ENCODE results near the gene TGFB3. TPM values are rescaled to one million over a fixed set of nuclear protein-coding genes. Genes with fewer than 3 reads are reported as not detected.

The TGFB3 gene
- polyA plus RNA-seq, 1 donor from 2014 or later, result 1.3 TPM

- H3K4me3 ChIP-seq (ENCODE audit: low read length), result no peak overlapping the region
- H3K27ac ChIP-seq (ENCODE audit: low read length), result no peak overlapping the region
- H3K9ac ChIP-seq (ENCODE audit: low read length), result no peak overlapping the region
- H3K9me2 ChIP-seq (ENCODE audit: insufficient read depth, low read length), result no peaks in the 10 kb centered on the region
- H3K79me2 ChIP-seq (replicated peaks; ENCODE audit: insufficient read depth, low read length), result no peaks in the 10 kb centered on the region
- H3F3A ChIP-seq (ENCODE audit: insufficient read depth, low read length, poor library complexity, severe bottlenecking), result no peaks in the 10 kb centered on the region
- no peak overlapping the region for H3K4me2 ChIP-seq (ENCODE audit: low read length)
- H3K36me3 ChIP-seq (ENCODE audit: insufficient read depth, low read length), result no peaks in the 10 kb centered on the region
- no peak overlapping the region for H2AFZ ChIP-seq (ENCODE audit: low read depth, low read length)
- H3K9me3 ChIP-seq (ENCODE audit: low read length), result no peaks in the 10 kb centered on the region
- H3K27me3 ChIP-seq (ENCODE audit: insufficient read depth, low read depth, low read length), result no peaks in the 10 kb centered on the region
- TF ChIP-seq EP300 (conservative IDR thresholded peaks at IDR 0.05; ENCODE audit: poor library complexity, severe bottlenecking) (no peak), EZH2 (IDR thresholded peaks at IDR 0.05; ENCODE audit: borderline replicate concordance, insufficient read depth, low read length, poor library complexity, severe bottlenecking) (no peak), TAF1 (IDR thresholded peaks at IDR 0.05; ENCODE audit: low read depth) (no peak), CTCF (IDR thresholded peaks at IDR 0.05; ENCODE audit: poor library complexity, severe bottlenecking) (no peak), SMC3 (conservative IDR thresholded peaks at IDR 0.05; ENCODE audit: poor library complexity) (no peak), REST (IDR thresholded peaks at IDR 0.05; ENCODE audit: borderline replicate concordance) (no peak), POLR2AphosphoS5 (IDR thresholded peaks at IDR 0.05) (no peak), MXI1 (conservative IDR thresholded peaks at IDR 0.05; ENCODE audit: poor library complexity, severe bottlenecking) (no peak), RAD21 (conservative IDR thresholded peaks at IDR 0.05) (no peak)
- no peaks in the 10 kb centered on the region for H4K20me1 ChIP-seq (ENCODE audit: insufficient read depth)
Observed at GRCh38 chr14:75944607-75945241, 37.1 kb downstream of the TGFB3 start.

- Histone ChIP-seq H3K9me2 (ENCODE audit: insufficient read depth, low read length) (no peaks in the 10 kb centered on the region), H3K9me3 (ENCODE audit: low read length) (no peaks in the 10 kb centered on the region), H4K20me1 (ENCODE audit: insufficient read depth) (no peaks in the 10 kb centered on the region), H3K36me3 (ENCODE audit: insufficient read depth, low read length) (no peaks in the 10 kb centered on the region), H3K27ac (ENCODE audit: low read length) (no peak overlapping the region), H2AFZ (ENCODE audit: low read depth, low read length) (no peak overlapping the region), H3K9ac (ENCODE audit: low read length) (no peak overlapping the region), H3K4me2 (ENCODE audit: low read length) (no peak overlapping the region), H3K27me3 (ENCODE audit: insufficient read depth, low read depth, low read length) (no peaks in the 10 kb centered on the region), H3K79me2 (replicated peaks; ENCODE audit: insufficient read depth, low read length) (no peaks in the 10 kb centered on the region), H3K4me3 (ENCODE audit: low read length) (no peak overlapping the region), H3F3A (ENCODE audit: insufficient read depth, low read length, poor library complexity, severe bottlenecking) (no peaks in the 10 kb centered on the region)
- TF ChIP-seq EZH2 (IDR thresholded peaks at IDR 0.05; ENCODE audit: borderline replicate concordance, insufficient read depth, low read length, poor library complexity, severe bottlenecking), result no peak
- TF ChIP-seq EP300 (conservative IDR thresholded peaks at IDR 0.05; ENCODE audit: poor library complexity, severe bottlenecking), result no peak
- TF ChIP-seq MXI1 (conservative IDR thresholded peaks at IDR 0.05; ENCODE audit: poor library complexity, severe bottlenecking), result no peak
- no peak for TF ChIP-seq TAF1 (IDR thresholded peaks at IDR 0.05; ENCODE audit: low read depth)
- no peak for TF ChIP-seq REST (IDR thresholded peaks at IDR 0.05; ENCODE audit: borderline replicate concordance)
- no peak for TF ChIP-seq RAD21 (conservative IDR thresholded peaks at IDR 0.05)
- no peak for TF ChIP-seq POLR2AphosphoS5 (IDR thresholded peaks at IDR 0.05)
- no peak for TF ChIP-seq SMC3 (conservative IDR thresholded peaks at IDR 0.05; ENCODE audit: poor library complexity)
- TF ChIP-seq CTCF (IDR thresholded peaks at IDR 0.05; ENCODE audit: poor library complexity, severe bottlenecking), result no peak
Observed at GRCh38 chr14:75941030-75941429, 40.8 kb downstream of the TGFB3 start.
